ENCODE measurements around the gene RPS18. TPM values are rescaled to one million over a fixed set of nuclear protein-coding genes. Genes with fewer than 3 reads are reported as not detected.

The RPS18 gene
- total and polyA plus RNA-seq, 9 of the 15 experiments (the other 6 are each of a cell fraction or from before 2014, with no cell fraction given) = 5,023 to 17,516 (median 8,131) TPM

GRCh38 chr6:33288921-33289783 lies 17.3 kb downstream of the RPS18 start, which contains the start of the genes PFDN6 and WDR46 (continued):
- TF ChIP-seq CEBPB (tag; IDR thresholded peaks at IDR 0.05) = peak; percentile 85
- peak; percentile 65; the same call in 1 of the 2 replicates for TF ChIP-seq ATF7 (IDR thresholded peaks at IDR 0.05)
- TF ChIP-seq CBFB (CRISPR knock-in tag; IDR thresholded peaks at IDR 0.05) = no peak
- no peak for TF ChIP-seq HMG20B (CRISPR knock-in tag; IDR thresholded peaks at IDR 0.05)
- TF ChIP-seq MEIS2 (IDR thresholded peaks at IDR 0.05; ENCODE audit: partially characterized antibody) = no peak
- peak; percentile 94 for TF ChIP-seq C11orf30 (IDR thresholded peaks at IDR 0.05; ENCODE audit: low read depth)
- no peak for TF ChIP-seq ZBTB2 (IDR thresholded peaks at IDR 0.05)
- peak; percentile 88; the same call in 1 of the 2 replicates for TF ChIP-seq ZNF584 (CRISPR knock-in tag; IDR thresholded peaks at IDR 0.05; ENCODE audit: low read depth)
- peak; percentile 78 for TF ChIP-seq RBBP5 (IDR thresholded peaks at IDR 0.05; ENCODE audit: borderline replicate concordance, insufficient read depth, low read length, poor library complexity, severe bottlenecking)
- no peak for TF ChIP-seq KAT2B (IDR thresholded peaks at IDR 0.05; ENCODE audit: low read depth, low read length)
- TF ChIP-seq SMARCB1 (IDR thresholded peaks at IDR 0.05; ENCODE audit: insufficient read length, low read depth) = no peak
- TF ChIP-seq PHF21A (IDR thresholded peaks at IDR 0.05; ENCODE audit: borderline replicate concordance, low read depth) = no peak
- no peak for TF ChIP-seq MECOM (CRISPR knock-in tag; IDR thresholded peaks at IDR 0.05)
- TF ChIP-seq, protein P1, sequence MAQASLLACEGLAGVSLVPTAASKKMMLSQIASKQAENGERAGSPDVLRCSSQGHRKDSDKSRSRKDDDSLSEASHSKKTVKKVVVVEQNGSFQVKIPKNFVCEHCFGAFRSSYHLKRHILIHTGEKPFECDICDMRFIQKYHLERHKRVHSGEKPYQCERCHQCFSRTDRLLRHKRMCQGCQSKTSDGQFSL (CRISPR knock-in tag; IDR thresholded peaks at IDR 0.05) = no peak
- TF ChIP-seq, protein P1 (tag; IDR thresholded peaks at IDR 0.05) = no peak; a peak in 1 of 4 replicates
- peak; percentile 24; the same call in 1 of the 2 replicates for TF ChIP-seq GATA2 (CRISPR knock-in tag; IDR thresholded peaks at IDR 0.05)
- TF ChIP-seq ZNF212 (CRISPR knock-in tag; IDR thresholded peaks at IDR 0.05) = no peak
- peak; percentile 78; the same call in 1 of the 2 replicates for TF ChIP-seq KLF6 (CRISPR knock-in tag; IDR thresholded peaks at IDR 0.05; ENCODE audit: borderline replicate concordance)
- TF ChIP-seq PTBP1 (IDR thresholded peaks at IDR 0.05; ENCODE audit: low read depth, low read length) = no peak
- TF ChIP-seq ZNF165 (CRISPR knock-in tag; IDR thresholded peaks at IDR 0.05; ENCODE audit: borderline replicate concordance) = no peak
- TF ChIP-seq, protein P2, sequence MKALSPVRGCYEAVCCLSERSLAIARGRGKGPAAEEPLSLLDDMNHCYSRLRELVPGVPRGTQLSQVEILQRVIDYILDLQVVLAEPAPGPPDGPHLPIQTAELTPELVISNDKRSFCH (CRISPR knock-in tag; IDR thresholded peaks at IDR 0.05) = no peak
- TF ChIP-seq, protein P2 (tag; IDR thresholded peaks at IDR 0.05) = peak; percentile 39; the same call in 1 of the 2 replicates
- TF ChIP-seq FOXJ2 (tag; IDR thresholded peaks at IDR 0.05) = peak; percentile 96
- TF ChIP-seq VEZF1 (CRISPR knock-in tag; IDR thresholded peaks at IDR 0.05) = peak; percentile 66
- no peak for TF ChIP-seq PRMT5 (CRISPR knock-in tag; IDR thresholded peaks at IDR 0.05)

Measured in K562 (cell line).